Epidermal melanocyte (primary cell): Measurements from ENCODE around the gene CHRD.
"Not testable (repeated sequence)": the region's sequence is repeated elsewhere in the genome, so short reads cannot be mapped to it uniquely, and the experiment has no call there.

ENCODE experiments used
- DNase-seq: peaks from one replicate; pipeline ENCODE4 v3.0.0; 2011; ENCODE audit warnings: low spot score; ENCODE audit not compliant: insufficient read length

CHRD gene

GRCh38 chr3:184414418-184415202 is 34.8 kb downstream of the CHRD start:
- DNase-seq, result no peak

- DNase-seq, result no peak
These were observed 35.3 kb downstream of the CHRD start for GRCh38 chr3:184415203-184415490.

GRCh38 chr3:184417619-184418327 is 37.9 kb downstream of the CHRD start:
- no peak for DNase-seq

GRCh38 chr3:184419171-184419570 is 39.3 kb downstream of the CHRD start:
- no peak for DNase-seq

- no peak for DNase-seq
These were observed 43.7 kb downstream of the CHRD start for GRCh38 chr3:184423561-184423960.

- no peak for DNase-seq
These were observed 46.9 kb downstream of the CHRD start for GRCh38 chr3:184426691-184427141.

GRCh38 chr3:184428561-184429175 is 48.8 kb downstream of the CHRD start:
- peak; percentile 49 for DNase-seq

- no peak for DNase-seq
These were observed 49.9 kb downstream of the CHRD start for GRCh38 chr3:184429786-184430185.

- DNase-seq, result no peak
These were observed 51.1 kb downstream of the CHRD start for GRCh38 chr3:184430940-184431339.

- not testable (repeated sequence) for DNase-seq
These were observed 53.3 kb downstream of the CHRD start for GRCh38 chr3:184433178-184433577.

GRCh38 chr3:184439096-184439495 is 59.2 kb downstream of the CHRD start:
- no peak for DNase-seq
